H1 (cell line): ENCODE measurements around the gene SMTNL2. TPM values are rescaled to one million over a fixed set of nuclear protein-coding genes. Genes with fewer than 3 reads are reported as not detected.
A peak's percentile ranks its signal among the peaks of the same experiment; 100 is the strongest.

Experiments
- CTCF ChIA-PET: fragments of 300-600 bp; sonication (Branson Sonifier 250); formaldehyde crosslinking; loops from one replicate; lab custom pipeline; 2021; ENCODE audit not compliant: partially characterized antibody; lab: Charles Lee
- POLR2A ChIA-PET: fragments of 300-600 bp; sonication (Branson Sonifier 250); formaldehyde crosslinking; loops from one replicate; lab custom pipeline; 2021; ENCODE audit warnings: inconsistent platforms; ENCODE audit not compliant: partially characterized antibody; lab: Charles Lee
- DNase-seq, 2 experiments: peaks; one replicate each; pipeline versions ENCODE4 v3.0.0 to v3.0.0-alpha.2; 2010 to 2022; ENCODE audit warnings: low spot score in 2 of 2, low read depth in 1 of 2, mixed read lengths in 1 of 2
- FAIRE-seq: peaks from 2 replicates; lab custom pipeline; 2011; peaks lifted over from hg19 to GRCh38; lab: Jason Lieb, UNC
- H2AFZ ChIP-seq: 2 replicates; pipeline ENCODE4 v1.8.1; 2012; ENCODE audit warnings: low read length, inconsistent platforms
- H2AK5ac ChIP-seq: 2 replicates; pipeline ENCODE4 v1.6.1; 2013; ENCODE audit warnings: low read depth, low read length
- H2BK120ac ChIP-seq: replicated peaks from 2 replicates; pipeline ENCODE3; 2013; ENCODE audit warnings: low read depth, low read length, inconsistent platforms
- H2BK12ac ChIP-seq: 2 replicates; pipeline ENCODE4 v1.6.1; 2013; ENCODE audit warnings: low read depth, low read length
- H2BK15ac ChIP-seq: 2 replicates; pipeline ENCODE4 v1.6.1; 2013; ENCODE audit warnings: low read length
- H2BK20ac ChIP-seq: 2 replicates; pipeline ENCODE4 v1.6.1; 2013; ENCODE audit warnings: low read length
- H2BK5ac ChIP-seq: 2 replicates; pipeline ENCODE4 v1.6.1; 2013; ENCODE audit warnings: low read depth, low read length
- H3K14ac ChIP-seq: 2 replicates; pipeline ENCODE4 v1.6.1; 2013; ENCODE audit warnings: inconsistent platforms; ENCODE audit not compliant: insufficient read length
- H3K18ac ChIP-seq: 2 replicates; pipeline ENCODE4 v1.6.1; 2013; ENCODE audit warnings: low read length; ENCODE audit errors: extremely low read depth
- H3K23ac ChIP-seq: 2 replicates; pipeline ENCODE4 v1.6.1; 2013; ENCODE audit warnings: inconsistent platforms; ENCODE audit not compliant: insufficient read length
- H3K23me2 ChIP-seq: 2 replicates; pipeline ENCODE4 v1.6.1; 2013; ENCODE audit warnings: low read depth, low read length
- H3K27ac ChIP-seq: 2 replicates; pipeline ENCODE4 v1.6.1; 2011; ENCODE audit warnings: low read depth, low read length, inconsistent platforms
- H3K27me3 ChIP-seq, 4 experiments: replicated peaks in 1 of 4; 1 replicate in 1 of 4; 2 replicates in 3 of 4; pipeline versions ENCODE4 v1.6.1 to v1.8.1; 2011 to 2013; ENCODE audit warnings: low read length in 3 of 4, mild to moderate bottlenecking in 3 of 4, inconsistent platforms in 2 of 4, mixed read lengths in 2 of 4, moderate library complexity in 1 of 4; ENCODE audit not compliant: control insufficient read depth in 3 of 4, insufficient read depth in 3 of 4; ENCODE audit errors: extremely low read depth in 1 of 4
- H3K36me3 ChIP-seq, 4 experiments: 2 replicates each; pipeline versions ENCODE4 v1.6.1 to v1.8.1; 2011 to 2013; ENCODE audit warnings: mild to moderate bottlenecking in 4 of 4, low read length in 3 of 4, moderate library complexity in 2 of 4, control low read depth in 1 of 4, inconsistent platforms in 1 of 4; ENCODE audit not compliant: insufficient read depth in 4 of 4, control insufficient read depth in 2 of 4
- H3K4ac ChIP-seq: replicated peaks from 2 replicates; pipeline ENCODE3; 2013; ENCODE audit warnings: low read length, low read depth, mixed read lengths, inconsistent platforms; ENCODE audit not compliant: insufficient read length
- H3K4me1 ChIP-seq, 4 experiments: replicated peaks in 1 of 4; 1 replicate in 1 of 4; 2 replicates in 3 of 4; pipeline versions ENCODE4 v1.6.1 to v1.8.1; 2011 to 2013; ENCODE audit warnings: low read length in 3 of 4, inconsistent platforms in 2 of 4, mixed read lengths in 1 of 4; ENCODE audit not compliant: insufficient read depth in 4 of 4, control insufficient read depth in 3 of 4
- H3K4me2 ChIP-seq, 2 experiments: 2 replicates each; pipeline versions ENCODE4 v1.6.1 to v1.8.1; 2011 to 2013; ENCODE audit warnings: low read depth in 2 of 2, low read length in 2 of 2, control low read depth in 1 of 2, inconsistent platforms in 1 of 2, mild to moderate bottlenecking in 1 of 2; ENCODE audit not compliant: insufficient read depth in 1 of 2
- H3K4me3 ChIP-seq, 4 experiments: fragments of 200-600, 300-600 bp in 1 of 4; sonication (generic), shearing (Covaris generic), sonication (Bioruptor Twin) in 1 of 4; 2 replicates each; pipeline versions ENCODE4 v1.5.1 to v1.8.1; 2011 to 2016; ENCODE audit warnings: low read length in 4 of 4, low read depth in 3 of 4, control low read depth in 2 of 4, inconsistent platforms in 2 of 4, mild to moderate bottlenecking in 2 of 4, mixed read lengths in 1 of 4, moderate library complexity in 1 of 4; ENCODE audit not compliant: insufficient read depth in 2 of 4; ENCODE audit errors: extremely low read depth in 1 of 4
- H3K56ac ChIP-seq: replicated peaks from 2 replicates; pipeline ENCODE3; 2013; ENCODE audit warnings: low read depth, mild to moderate bottlenecking, mixed read lengths, low read length, inconsistent platforms; ENCODE audit not compliant: insufficient read length
- H3K79me1 ChIP-seq: 2 replicates; pipeline ENCODE4 v1.6.1; 2013; ENCODE audit warnings: low read depth, low read length, control low read depth
- H3K79me2 ChIP-seq, 2 experiments: 2 replicates each; pipeline versions ENCODE4 v1.6.1 to v1.8.1; 2012 to 2013; ENCODE audit warnings: low read length in 2 of 2, mild to moderate bottlenecking in 2 of 2, inconsistent platforms in 1 of 2; ENCODE audit not compliant: insufficient read depth in 2 of 2, control insufficient read depth in 1 of 2
- H3K9ac ChIP-seq, 4 experiments: replicated peaks in 1 of 4; 1 replicate in 1 of 4; 2 replicates in 3 of 4; pipeline versions ENCODE4 v1.6.1 to v1.8.1; 2011 to 2013; ENCODE audit warnings: low read depth in 3 of 4, low read length in 3 of 4, control low read depth in 2 of 4, mild to moderate bottlenecking in 2 of 4, moderate library complexity in 2 of 4, inconsistent platforms in 1 of 4; ENCODE audit errors: extremely low read depth in 1 of 4
- H3K9me3 ChIP-seq, 2 experiments: 2 replicates each; pipeline versions ENCODE4 v1.6.1 to v1.8.1; 2012 to 2013; ENCODE audit warnings: mild to moderate bottlenecking in 2 of 2, moderate library complexity in 2 of 2, control low read depth in 1 of 2, inconsistent platforms in 1 of 2, low read depth in 1 of 2, low read length in 1 of 2, mixed read lengths in 1 of 2; ENCODE audit not compliant: insufficient read depth in 2 of 2
- H4K20me1 ChIP-seq, 2 experiments: replicated peaks in 1 of 2; 2 replicates each; pipeline versions ENCODE3 to v1.8.1; 2011 to 2013; ENCODE audit warnings: inconsistent platforms in 2 of 2, low read length in 2 of 2, mild to moderate bottlenecking in 1 of 2; ENCODE audit not compliant: insufficient read depth in 2 of 2, control insufficient read depth in 1 of 2
- H4K5ac ChIP-seq: 2 replicates; pipeline ENCODE4 v1.6.1; 2013; ENCODE audit warnings: low read length, low read depth, mixed read lengths, inconsistent platforms; ENCODE audit not compliant: insufficient read length
- H4K8ac ChIP-seq: 2 replicates; pipeline ENCODE4 v1.8.0; 2013; ENCODE audit warnings: mild to moderate bottlenecking, moderate library complexity, low read length, inconsistent platforms; ENCODE audit not compliant: insufficient read depth; ENCODE audit errors: extremely low read depth
- H4K91ac ChIP-seq: replicated peaks from 2 replicates; pipeline ENCODE3; 2013; ENCODE audit warnings: low read length, mixed read lengths, inconsistent platforms; ENCODE audit not compliant: insufficient read length
- ATF3 ChIP-seq: IDR thresholded peaks from 2 replicates; pipeline ENCODE4 v1.6.1; 2011; ENCODE audit warnings: low read depth, mild to moderate bottlenecking, low read length; ENCODE audit not compliant: insufficient read depth
- BRCA1 ChIP-seq: IDR thresholded peaks from 2 replicates; pipeline ENCODE4 v1.6.1; 2012; ENCODE audit warnings: low read depth, low read length, improper control_type of control experiment
- GTF2F1 ChIP-seq: IDR thresholded peaks from 2 replicates; pipeline ENCODE4 v1.6.1; 2012; ENCODE audit warnings: low read depth, low read length, improper control_type of control experiment, borderline replicate concordance
- MAFK ChIP-seq: IDR thresholded peaks from 2 replicates; pipeline ENCODE4 v1.6.1; 2012; ENCODE audit warnings: low read depth, mild to moderate bottlenecking, improper control_type of control experiment, low read length
- POLR2A ChIP-seq, 2 experiments: IDR thresholded peaks; 1 replicate in 1 of 2; 2 replicates in 1 of 2; pipeline ENCODE4 v1.6.1; 2011; ENCODE audit warnings: low read depth in 2 of 2, low read length in 2 of 2, mild to moderate bottlenecking in 2 of 2; ENCODE audit errors: control extremely low read depth in 1 of 2
- POLR2AphosphoS5 ChIP-seq: IDR thresholded peaks from 2 replicates; pipeline ENCODE4 v1.6.1; 2011; ENCODE audit warnings: low read depth, low read length
- RXRA ChIP-seq: IDR thresholded peaks from 2 replicates; pipeline ENCODE4 v1.6.1; 2011; ENCODE audit warnings: low read depth, mild to moderate bottlenecking, low read length, moderate library complexity; ENCODE audit not compliant: insufficient read depth
- SAP30 ChIP-seq: fragments of 300-600 bp; sonication (generic); IDR thresholded peaks from 2 replicates; pipeline ENCODE4 v1.7.1; 2012; ENCODE audit warnings: low read length, moderate library complexity, mild to moderate bottlenecking, inconsistent platforms; ENCODE audit not compliant: insufficient read depth, insufficient replicate concordance
- SIN3A ChIP-seq, 2 experiments: IDR thresholded peaks in 1 of 2; conservative IDR thresholded peaks in 1 of 2; 2 replicates each; pipeline ENCODE4 v1.6.1; 2011 to 2012; ENCODE audit warnings: low read length in 2 of 2, improper control_type of control experiment in 1 of 2, low read depth in 1 of 2, mild to moderate bottlenecking in 1 of 2
- SIX5 ChIP-seq: IDR thresholded peaks from 2 replicates; pipeline ENCODE4 v1.6.1; 2011; ENCODE audit warnings: mild to moderate bottlenecking, low read depth, low read length
- YY1 ChIP-seq: IDR thresholded peaks from 2 replicates; pipeline ENCODE4 v1.6.1; 2011; ENCODE audit warnings: low read depth, mild to moderate bottlenecking, low read length
- WGBS, 2 experiments: shearing (Covaris generic) in 1 of 2; methylation state at CpG; one replicate each; pipeline versions ENCODE4 v1.1.6 to v1.1.7; 2013 to 2015; ENCODE audit warnings: low lambda C conversion rate in 2 of 2, mixed read lengths in 2 of 2, inconsistent platforms in 1 of 2, low coverage in 1 of 2, missing lambda C conversion rate in 1 of 2; ENCODE audit not compliant: insufficient replicate concordance in 2 of 2, insufficient coverage in 1 of 2, insufficient read length in 1 of 2; ENCODE audit errors: extremely low coverage in 1 of 2, missing lambda C conversion rate in 1 of 2; 5-methylcytosine and 5-hydroxymethylcytosine counted together
- polyA plus RNA-seq, 7 experiments: library from polyadenylated mRNA; depleted of rRNA in 3 of 7; stranded (reverse) in 5 of 7; unstranded in 2 of 7; fragments of >200 nt in 5 of 7; fragments of 200-250 nt in 2 of 7; gene quantifications; 1 replicate in 5 of 7; 2 replicates in 1 of 7; 4 replicates in 1 of 7; pipeline versions ENCODE4 v1.2.1 to v1.2.3, GENCODE V29; 2011 to 2013; ENCODE audit warnings: missing spikeins in 2 of 7, mixed read lengths in 2 of 7
- total RNA-seq: library from RNA; stranded (reverse); fragmentation: NEBNext Ultra II Directional; extraction: Animal tissue kit (Norgen Biotek cat#: 25700); gene quantifications from 2 replicates; pipeline ENCODE4 v1.2.1, GENCODE V29; 2021
- TF ChIP-seq, protein P1 (sequence below): IDR thresholded peaks from 2 replicates; pipeline ENCODE4 v1.6.1; 2012; ENCODE audit warnings: inconsistent platforms

Gene SMTNL2
- total and polyA plus RNA-seq, 2 of the 8 experiments (the other 6 are each of a cell fraction or from before 2014, with no cell fraction given): 3.6 to 4.5 TPM

GRCh38 chr17:4540224-4540651 is 44.1 kb upstream of the SMTNL2 start:
- no peak for DNase-seq
- Histone ChIP-seq H3K23me2 (peaks cover 4% of the 10 kb centered on the region; the same call in 1 of the 2 replicates), H3K79me2 (no peaks in the 10 kb centered on the region), H3K9ac (no peak overlapping the region), H3K4me1 (peaks cover 0 to 19% (median 14%) of the 10 kb centered on the region in 4 experiments; a peak in 6 of 7 replicates), H3K4ac (no peak overlapping the region), H2AK5ac (no peak overlapping the region), H4K20me1 (peaks cover 11 to 37% of the 10 kb centered on the region in 2 experiments), H2BK5ac (no peak overlapping the region), H3K4me2 (no peak overlapping the region), H2AFZ (no peak overlapping the region), H3K56ac (no peak overlapping the region), H3K27me3 (peaks cover 0 to 4% (median 0%) of the 10 kb centered on the region in 4 experiments; a peak in 2 of 7 replicates), H3K36me3 (peaks cover 23 to 66% (median 40%) of the 10 kb centered on the region in 4 experiments; a peak in 7 of 8 replicates), H3K23ac (no peak overlapping the region), H3K9me3 (no peaks in the 10 kb centered on the region), H3K18ac (no peak overlapping the region), H3K14ac (no peak overlapping the region), H4K91ac (no peak overlapping the region), H3K4me3 (no peak overlapping the region), H2BK120ac (no peak overlapping the region), H2BK12ac (no peak overlapping the region; the same call in 1 of the 2 replicates), H3K27ac (no peak overlapping the region), H3K79me1 (no peaks in the 10 kb centered on the region), H4K5ac (no peak overlapping the region), H2BK15ac (no peak overlapping the region), H2BK20ac (no peak overlapping the region), H4K8ac (no peak overlapping the region; the same call in 1 of the 2 replicates)
- ChIA-PET CTCF (interaction anchor here (0.7 to 3.6 kb wide), 11 partner anchors 12 to 127 kb away, joined by 3 to 15 read pairs (median 3); no protein-coding TSS in a partner anchor), POLR2A (interaction anchor here (0.6 to 37.1 kb wide), 4 partner anchors 7 to 724 kb away, joined by 3 to 546 read pairs (median 274); partner anchors contain the start of genes GGT6 and MYBBP1A)
- no peak for FAIRE-seq
- 87% methylated on average over 10 of the region's 14 CpGs; no CpG with 5 or more reads in 1 of the 2 experiments for WGBS, 2 experiments
- TF ChIP-seq BRCA1: no peak
- no peak for TF ChIP-seq SAP30
- peak; percentile 41; the same call in 1 of the 2 replicates for TF ChIP-seq POLR2AphosphoS5
- no peak for TF ChIP-seq SIN3A (conservative IDR thresholded peaks at IDR 0.05 in 1 of 2, IDR thresholded peaks at IDR 0.05 in 1 of 2; ENCODE audit: low read depth in 1 of 2, low read length in 2 of 2)
- no peak for TF ChIP-seq POLR2A (IDR thresholded peaks at IDR 0.05; ENCODE audit: control extremely low read depth in 1 of 2, low read depth in 2 of 2, low read length in 2 of 2)
- TF ChIP-seq SIX5: no peak
- TF ChIP-seq ATF3: no peak
- TF ChIP-seq MAFK: no peak
- TF ChIP-seq, protein P1, sequence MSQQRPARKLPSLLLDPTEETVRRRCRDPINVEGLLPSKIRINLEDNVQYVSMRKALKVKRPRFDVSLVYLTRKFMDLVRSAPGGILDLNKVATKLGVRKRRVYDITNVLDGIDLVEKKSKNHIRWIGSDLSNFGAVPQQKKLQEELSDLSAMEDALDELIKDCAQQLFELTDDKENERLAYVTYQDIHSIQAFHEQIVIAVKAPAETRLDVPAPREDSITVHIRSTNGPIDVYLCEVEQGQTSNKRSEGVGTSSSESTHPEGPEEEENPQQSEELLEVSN: no peak
- TF ChIP-seq YY1: no peak
- TF ChIP-seq GTF2F1: no peak
- TF ChIP-seq RXRA: no peak
